GM18870 (cell line): ENCODE measurements around the gene DNAH6.

ENCODE experiments used
- ATAC-seq: cut with Tn5 transposase; IDR thresholded peaks from one replicate; pipeline ENCODE4 v1.9.1; 2021; ENCODE audit warnings: moderate library complexity; ENCODE audit not compliant: unreplicated experiment

DNAH6 gene

DNA sequence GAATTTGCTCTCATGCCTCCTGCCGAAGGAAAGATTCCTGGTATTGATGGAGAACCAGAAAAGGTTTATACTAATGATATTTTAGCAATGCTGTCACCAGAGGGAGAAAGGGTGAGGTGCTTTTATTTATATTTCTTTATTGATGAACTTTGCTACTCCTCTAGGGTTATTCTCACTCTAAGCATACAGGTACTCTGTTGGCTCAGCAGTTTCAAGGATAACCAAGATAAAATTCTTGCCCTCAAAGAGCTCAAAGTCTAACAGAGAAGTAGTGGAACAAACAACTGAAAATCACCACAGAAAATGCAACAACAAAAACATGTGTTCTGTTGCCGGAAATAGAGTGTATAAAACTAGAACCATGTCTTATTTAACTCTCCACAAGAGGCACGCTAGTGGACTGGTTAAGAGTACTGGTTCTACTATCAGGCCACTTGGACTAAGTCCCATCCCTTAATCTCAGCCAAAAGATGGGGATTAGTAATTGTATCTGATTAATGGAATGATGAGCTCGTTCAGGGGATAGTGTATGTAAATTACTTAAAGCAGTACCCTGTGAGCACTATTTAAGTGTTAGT, 103.6 kb downstream of the DNAH6 start:
- no peak for ATAC-seq

DNA sequence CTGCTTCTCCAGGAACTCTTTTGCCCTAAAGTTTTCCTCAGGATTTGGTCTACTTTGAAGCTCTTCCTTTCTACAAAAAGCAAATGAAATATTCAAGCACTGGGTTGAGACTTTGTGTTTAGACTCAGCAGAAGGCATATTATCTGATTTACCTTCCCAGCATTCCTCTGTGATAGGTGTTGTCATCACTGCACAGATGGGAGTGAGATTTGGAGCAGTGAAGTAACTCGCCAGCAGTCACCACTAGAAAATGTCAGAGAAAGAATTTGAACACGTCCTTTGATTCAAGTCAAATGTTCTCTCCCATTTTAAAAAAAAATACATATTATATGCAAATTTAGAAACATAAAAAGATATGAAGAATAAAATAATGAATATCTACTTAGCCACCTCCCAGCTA, 112.2 kb downstream of the DNAH6 start:
- ATAC-seq: no peak

DNA sequence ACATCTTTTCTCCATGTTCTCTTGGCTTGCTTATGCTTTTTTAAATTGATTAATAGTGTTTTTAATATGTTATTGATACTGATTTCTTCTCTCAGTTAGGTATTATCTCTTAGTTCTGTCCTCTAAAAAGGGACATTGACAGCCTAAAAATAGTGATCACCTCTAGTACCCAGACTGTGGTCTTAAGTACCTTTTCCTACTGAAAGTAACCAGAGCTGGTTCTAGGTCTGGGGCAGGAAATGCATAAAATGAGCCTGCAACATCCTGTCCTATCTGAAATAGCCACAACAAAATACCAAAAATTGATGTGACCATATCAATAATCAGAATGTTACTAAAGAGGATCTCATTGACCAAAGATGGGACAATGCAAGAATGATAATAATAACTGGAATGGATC, 113.3 kb downstream of the DNAH6 start:
- no peak for ATAC-seq

DNA sequence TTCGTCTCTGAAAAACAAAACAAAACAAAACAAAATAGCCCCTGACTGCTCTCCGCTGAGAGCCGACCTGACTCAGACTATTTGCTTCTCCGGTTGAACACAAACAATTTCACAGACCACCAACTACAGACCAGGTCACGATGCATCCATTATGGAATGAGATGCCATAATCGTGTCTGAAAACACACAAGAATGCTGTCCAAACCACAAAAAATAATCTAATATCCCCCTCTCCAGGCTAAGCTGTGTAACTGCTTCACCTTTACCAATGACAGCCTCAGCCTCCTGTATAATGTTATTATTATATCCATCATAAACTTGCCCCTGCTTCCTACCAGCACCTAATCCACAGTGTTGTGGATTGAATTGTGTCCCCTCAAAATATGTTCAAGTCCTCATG, 114.7 kb downstream of the DNAH6 start:
- no peak for ATAC-seq

DNA sequence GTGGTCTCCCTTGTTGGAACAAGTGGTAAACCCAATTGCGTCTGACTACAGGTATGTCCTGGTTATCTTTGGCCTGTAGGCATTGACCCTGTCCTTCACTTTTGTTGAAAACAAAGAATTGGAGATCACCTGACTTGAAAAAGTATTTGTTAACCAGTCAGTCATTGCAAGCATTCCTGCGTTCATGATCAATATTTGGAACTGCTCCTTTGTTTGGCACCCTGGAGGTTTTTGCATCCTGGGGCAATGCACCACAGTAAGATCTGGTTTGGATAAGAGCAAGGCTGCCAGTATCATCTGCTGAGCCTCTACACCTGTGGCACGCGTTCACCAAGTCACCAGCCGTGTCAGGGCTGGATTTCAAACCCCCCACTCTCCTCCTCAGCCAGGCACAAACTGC, 115.7 kb downstream of the DNAH6 start:
- ATAC-seq: no peak

DNA sequence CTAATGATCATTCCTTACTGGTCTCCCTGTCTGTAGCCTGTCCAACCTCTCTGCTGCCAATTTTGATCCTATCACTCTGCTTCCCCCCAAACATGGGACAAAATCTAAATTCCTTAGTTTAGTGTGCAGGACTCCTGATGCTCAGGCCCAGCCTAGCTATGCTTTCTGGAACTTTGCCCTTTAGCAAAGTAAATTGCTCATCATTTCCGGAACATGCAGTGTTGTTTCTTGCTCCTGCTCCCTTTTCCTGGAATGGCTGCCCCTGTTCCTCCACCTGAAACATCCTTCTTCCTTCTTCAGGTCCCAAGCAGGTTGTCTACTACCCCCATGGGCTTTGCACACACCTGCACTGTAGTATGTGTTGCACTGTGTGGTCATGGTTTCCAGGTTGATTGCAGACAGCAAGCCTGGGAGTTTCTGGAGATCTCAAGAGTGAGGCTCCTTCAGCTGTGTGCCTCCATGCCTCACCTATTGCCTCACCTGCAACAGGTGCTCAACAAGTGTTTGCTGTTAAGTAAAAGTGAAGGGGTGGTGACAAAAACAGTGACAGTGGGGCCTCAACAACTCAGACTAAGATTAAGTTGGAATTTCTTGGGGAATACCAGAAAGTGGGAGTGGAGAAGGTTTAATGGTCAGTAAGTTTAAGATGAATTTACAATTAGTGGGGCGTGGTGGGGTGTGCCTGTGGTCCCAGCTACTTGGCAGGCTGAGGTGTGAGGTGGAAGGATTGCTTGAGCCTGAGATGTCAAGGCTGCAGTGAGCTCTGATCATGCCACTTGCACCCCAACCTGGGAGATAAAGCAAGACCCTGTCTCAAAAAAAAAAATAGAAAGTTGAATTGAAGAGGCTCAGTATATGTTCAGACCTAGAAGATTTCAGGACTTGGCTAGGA, 120.0 kb downstream of the DNAH6 start:
- no peak for ATAC-seq

DNA sequence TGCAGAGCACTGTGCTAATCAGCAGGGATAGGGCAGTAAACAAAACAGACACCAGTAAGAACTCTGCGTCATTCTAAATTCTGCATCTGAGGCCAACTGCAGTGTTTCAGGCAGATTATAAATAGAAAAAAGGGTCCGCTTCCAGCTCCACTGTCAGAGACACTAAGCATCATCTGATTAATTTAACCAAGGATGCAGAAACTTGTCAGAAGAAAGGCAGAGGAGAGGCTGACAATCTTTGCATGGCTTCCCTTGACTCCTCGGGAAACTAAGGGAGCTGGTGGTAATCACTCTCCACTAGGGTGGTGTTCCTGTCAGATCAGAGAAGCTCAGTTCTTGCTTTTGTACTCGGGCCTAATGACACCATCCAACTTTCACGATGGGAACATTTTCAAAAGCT, 123.5 kb downstream of the DNAH6 start:
- ATAC-seq: no peak

DNA sequence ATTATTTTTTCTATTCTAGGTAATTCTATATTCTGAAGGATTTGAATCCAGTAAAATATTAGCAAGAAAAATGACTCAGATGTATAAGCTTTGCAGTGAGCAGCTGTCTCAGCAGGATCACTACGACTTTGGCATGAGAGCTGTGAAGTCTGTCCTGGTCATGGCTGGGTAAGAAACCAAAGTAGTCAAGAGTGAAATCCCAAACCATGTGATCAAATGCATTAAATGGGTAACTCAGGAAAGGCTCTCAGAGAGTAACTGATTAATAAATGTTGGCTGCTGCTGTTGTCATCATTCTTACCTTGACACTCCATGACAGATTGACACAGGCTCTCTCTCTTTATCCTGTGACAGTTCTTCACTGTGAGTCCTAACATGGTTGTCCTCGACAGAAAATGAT, 124.1 kb downstream of the DNAH6 start:
- ATAC-seq: no peak

DNA sequence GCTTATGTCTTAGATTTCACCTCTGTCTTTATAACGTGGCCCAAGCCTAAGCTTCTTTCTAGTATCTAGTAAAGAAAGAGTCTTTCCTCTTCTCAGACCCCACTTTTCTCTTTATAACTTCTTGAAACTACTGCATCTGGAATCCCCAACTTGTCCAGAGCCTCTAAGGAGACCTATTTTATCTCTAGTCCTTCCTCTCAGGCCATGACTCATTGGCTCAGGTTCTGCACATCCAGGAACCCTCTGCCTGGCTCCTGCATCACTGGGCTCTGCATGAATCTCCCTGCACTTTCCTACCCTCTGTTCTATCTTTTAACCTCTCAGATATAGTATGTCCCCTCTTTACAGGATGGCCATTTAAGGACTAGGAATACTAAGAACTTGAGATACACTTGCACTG, 124.7 kb downstream of the DNAH6 start:
- ATAC-seq: no peak

DNA sequence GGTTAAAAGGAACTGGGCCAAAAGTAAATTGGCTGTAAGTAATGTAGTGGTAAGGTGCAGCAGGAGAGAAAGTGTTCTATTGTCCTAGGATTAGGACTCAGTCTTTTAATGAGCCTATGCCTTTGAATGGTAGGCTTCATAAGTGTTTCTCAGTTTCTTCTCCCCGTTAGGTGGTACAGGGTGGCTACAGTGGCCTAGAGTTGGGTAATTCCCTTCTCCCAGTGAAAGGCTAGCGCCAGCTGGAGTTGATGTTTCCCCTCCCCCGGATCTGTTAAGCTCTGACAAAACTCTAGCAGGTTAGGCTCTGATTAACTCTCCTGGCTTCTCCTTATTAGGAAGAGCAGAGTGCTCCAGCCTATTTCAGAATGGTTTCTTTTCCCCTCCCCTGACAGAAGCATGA, 127.7 kb downstream of the DNAH6 start:
- ATAC-seq: no peak

DNA sequence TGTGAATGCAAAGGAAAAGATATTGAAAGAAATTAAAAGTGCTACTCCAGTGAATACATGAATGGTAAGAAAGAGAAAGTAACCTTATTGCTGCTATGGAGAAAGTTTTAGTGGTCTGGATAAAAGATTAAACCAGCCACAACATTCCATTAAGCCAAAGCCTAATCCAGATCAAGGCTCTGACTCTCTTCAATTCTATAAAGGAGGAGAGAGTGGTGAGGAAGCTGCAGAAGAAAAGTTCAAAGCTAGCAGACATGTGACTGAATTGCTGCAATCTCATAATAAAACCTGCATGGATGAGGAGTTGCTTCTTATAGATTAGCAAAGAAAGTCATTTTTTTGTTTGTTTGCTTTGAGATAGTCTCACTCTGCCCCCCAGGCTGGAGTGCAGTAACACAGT, 130.2 kb downstream of the DNAH6 start:
- ATAC-seq: no peak

DNA sequence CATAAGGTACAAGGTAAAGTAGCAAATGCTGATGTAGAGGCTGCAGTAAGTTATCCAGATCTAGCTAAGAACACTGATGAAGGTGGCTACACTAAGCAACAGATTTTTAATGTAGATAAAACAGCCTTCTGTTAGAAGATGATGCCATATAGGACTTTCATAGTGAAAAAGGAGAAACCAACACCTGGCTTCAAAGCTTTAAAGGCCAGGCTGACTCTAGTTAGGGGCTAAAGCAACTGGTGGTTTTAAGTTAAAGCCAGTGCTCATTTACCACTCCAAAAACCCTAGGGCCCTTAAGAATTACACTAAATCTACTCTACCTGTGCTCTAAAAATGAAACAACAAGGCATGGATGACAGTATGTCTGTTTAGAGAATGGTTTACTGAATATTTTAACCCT, 131.0 kb downstream of the DNAH6 start:
- ATAC-seq: no peak

DNA sequence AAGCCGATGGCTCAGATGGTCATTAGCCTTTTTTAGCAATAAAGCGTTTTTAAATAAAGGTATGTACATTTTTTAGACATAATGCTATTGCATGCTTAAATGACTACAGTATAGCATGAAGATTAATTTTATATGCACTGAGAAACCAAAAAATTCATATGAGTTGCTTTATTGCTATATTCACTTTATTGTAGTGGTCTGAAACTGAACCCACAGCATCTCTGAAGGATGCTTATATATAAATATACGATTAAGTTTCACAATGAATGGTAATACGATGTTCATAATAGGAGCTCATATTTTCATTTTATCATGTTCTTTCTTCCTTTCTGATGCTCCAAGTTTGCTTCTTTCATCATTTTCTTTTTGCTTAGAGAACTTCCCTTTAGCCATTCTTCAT, 132.8 kb downstream of the DNAH6 start:
- no peak for ATAC-seq

DNA sequence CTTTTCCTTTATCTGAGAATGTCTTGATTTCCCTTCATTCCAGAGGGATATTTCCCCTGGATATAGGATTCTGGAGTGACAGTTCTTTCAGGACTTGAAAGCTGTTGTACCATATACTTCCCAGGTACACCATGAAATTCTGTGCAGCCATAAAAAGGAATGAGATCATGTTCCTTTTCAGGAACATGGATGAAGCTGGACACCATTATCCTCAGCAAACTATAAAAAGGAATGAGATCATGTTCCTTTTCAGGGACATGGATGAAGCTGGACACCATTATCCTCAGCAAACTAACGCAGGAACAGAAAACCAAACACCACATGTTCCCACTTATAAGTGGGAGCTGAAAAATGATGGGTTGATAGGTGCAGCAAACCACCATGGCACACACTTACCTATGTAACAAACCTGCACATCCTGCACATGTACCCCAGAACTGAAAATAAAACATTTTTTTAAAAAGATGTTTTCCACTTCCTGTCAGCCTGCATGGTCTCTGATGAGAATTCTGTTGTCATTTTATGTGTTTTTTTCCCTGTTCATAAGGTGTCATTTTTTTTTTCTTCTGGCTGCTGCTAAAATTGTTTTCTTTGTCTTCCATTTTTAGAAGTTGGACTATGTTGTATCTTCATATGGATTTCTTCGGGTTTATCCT, 133.3 kb downstream of the DNAH6 start:
- ATAC-seq: no peak

DNA sequence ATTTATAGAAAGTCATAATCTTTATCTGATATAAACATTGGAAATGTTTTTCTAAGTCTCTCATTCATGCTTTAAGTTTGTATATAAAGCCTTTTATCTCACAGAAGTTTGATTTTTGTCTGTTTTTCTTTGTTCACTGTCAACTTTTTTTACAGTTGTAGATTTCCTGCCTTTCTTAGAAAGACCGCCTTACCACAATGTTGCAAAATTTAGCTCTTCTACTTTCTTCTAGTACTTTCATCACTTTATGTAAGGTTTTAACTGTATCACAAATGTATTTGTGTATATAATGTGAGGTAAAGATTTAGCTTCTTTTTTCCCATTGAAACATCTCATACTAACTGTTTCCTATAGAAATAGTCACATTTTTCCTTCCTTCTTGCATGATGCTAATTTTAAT, 136.1 kb downstream of the DNAH6 start:
- no peak for ATAC-seq

DNA sequence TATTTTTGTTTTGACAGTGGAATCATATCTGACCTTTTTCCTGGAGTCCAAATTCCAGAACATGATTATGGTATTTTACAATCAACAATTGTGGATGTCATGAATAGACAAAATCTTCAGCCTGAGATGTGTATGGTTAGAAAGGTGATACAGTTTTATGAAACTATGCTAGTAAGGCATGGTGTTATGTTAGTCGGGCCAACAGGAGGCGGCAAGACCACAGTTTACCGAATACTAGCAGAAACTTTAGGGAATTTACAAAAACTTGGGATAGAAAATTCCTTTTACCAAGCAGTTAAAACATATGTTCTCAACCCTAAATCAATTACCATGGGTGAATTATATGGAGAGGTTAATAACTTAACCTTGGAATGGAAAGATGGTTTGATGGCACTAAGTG, 137.0 kb downstream of the DNAH6 start:
- ATAC-seq: no peak

DNA sequence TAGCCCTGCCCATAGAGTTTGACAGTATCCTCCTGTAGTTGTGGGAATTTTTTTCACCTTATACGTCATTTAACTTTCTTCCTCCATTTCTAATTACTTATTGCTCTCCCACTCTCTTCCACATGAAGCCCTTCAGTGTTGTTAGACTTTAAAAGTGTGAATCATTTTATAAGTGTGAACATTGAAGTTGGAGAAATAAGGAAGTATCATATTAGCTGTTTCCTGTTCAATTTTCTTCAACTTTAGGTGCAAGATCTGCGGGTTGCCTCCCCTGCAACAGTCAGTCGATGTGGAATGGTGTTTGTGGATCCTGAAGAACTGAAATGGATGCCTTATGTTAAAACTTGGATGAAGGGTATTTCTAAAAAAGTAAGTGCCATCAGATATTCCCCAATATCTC, 138.1 kb downstream of the DNAH6 start:
- ATAC-seq: no peak

DNA sequence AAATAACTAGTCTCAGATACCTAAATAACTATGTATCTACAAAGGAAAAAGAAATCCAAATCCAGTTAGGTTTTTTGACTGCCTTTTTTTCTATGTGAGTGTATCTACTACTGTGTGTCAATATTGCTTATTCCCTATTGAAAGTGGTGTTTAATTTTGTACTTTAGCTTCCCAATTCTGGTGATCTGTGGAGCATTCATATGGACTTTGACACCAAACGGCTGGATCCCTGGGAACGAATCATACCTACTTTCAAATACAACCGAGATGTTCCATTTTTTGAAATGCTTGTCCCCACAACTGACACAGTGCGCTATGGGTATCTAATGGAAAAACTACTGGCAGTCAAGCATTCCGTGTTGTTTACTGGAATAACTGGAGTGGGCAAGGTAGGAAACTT, 152.8 kb downstream of the DNAH6 start:
- no peak for ATAC-seq

DNA sequence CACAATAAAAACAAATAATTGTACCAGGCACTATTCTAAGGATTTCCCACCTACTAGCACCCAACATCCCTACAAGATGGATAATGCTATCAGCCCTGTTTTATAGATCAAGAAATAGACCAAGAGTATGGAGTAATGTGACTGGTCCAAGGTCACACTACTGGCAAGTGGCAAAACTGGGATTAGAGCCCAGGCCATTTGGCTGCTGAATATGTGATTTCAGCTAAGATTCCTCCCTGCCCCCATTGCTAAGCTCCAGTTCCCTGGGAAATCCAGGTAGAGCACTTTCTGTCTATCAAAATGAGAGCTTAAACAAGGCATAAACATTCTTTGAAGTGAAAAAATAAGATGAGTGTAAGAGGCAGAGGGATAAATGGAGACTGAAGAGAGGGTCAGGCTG, 157.8 kb downstream of the DNAH6 start:
- no peak for ATAC-seq

DNA sequence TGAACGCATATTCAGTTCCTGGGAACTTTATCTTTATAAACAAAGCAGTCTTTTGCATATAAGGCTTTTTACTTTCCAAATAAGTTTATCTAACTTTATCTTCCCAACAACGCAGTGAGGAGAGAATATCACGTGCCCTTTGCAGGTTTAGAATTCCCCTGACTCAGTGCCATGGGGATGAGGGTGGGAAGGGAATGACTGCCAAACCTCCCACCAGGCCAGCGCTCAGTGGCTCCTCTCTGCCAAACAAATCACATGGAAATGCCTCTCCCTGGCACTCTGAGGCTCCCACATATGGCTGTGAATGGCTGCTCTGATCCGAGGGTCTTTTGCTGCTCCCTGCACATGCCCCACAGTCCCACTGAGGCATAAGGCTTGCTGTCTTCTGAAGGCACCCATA, 158.3 kb downstream of the DNAH6 start:
- no peak for ATAC-seq

DNA sequence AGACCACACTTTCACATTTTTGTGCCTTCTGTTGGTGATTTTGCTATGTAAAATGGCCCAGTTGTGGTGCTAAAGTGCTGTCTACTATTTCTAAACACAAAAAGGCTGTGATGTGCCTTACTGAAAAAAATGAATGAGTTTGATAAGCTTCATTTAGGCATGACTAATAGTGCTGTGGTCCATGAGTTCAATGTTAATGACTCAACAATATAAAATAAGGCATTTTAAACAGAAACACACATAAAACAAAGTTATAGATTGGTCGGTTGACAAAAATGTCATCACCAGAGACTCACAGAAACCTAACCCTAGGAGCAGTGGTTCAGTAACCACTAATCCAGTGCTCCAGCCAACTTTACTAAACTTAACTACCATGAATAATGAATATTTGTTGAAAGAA, 160.0 kb downstream of the DNAH6 start:
- no peak for ATAC-seq

DNA sequence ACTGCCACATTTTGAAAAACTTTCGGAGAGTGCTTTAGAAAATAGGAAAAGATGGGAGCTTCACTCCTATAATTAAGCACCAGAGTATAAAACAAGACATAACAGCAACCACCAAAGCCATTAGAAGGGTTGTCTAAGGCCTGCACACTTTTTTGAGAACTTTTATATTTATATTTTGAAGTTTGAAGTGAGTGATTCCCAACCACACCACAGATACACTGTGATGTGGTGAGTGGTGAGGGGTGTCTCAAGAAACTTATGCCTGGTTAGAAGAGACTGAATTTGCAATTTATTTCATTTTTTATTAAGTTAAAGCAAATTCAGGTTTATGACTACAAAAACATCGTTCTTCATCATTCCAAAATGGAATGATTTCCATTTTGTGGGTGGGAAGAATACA, 161.9 kb downstream of the DNAH6 start:
- ATAC-seq: no peak
